ENCODE measurements around the gene ADGRV1.

ADGRV1 gene

DNA sequence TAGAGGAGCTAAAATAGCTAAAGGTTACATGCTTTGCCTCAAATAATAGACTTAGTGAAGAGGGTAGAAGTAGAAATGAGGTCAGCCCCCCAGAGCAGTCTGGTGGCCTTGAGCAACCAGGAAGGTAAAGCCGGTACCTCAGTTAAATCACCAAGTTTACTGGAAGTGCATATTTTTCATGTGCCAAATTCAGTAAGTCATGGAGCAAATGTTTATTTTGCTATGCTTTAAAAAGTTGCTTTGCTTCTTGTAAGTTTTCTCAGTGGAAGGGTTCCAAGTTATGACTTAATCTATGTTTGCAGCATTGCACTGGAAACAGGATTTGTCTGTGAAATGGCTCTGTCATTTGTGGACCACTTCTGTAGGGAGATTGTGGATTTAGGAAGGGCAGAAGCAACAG lies 567.9 kb downstream of the ADGRV1 start:
- no peak for FAIRE-seq
- DNase-seq (ENCODE audit: low spot score) = no peak

GRCh38 chr5:91126888-91127287 lies 568.3 kb downstream of the ADGRV1 start:
- DNase-seq (ENCODE audit: low spot score) (no peak), FAIRE-seq (no peak)

DNA sequence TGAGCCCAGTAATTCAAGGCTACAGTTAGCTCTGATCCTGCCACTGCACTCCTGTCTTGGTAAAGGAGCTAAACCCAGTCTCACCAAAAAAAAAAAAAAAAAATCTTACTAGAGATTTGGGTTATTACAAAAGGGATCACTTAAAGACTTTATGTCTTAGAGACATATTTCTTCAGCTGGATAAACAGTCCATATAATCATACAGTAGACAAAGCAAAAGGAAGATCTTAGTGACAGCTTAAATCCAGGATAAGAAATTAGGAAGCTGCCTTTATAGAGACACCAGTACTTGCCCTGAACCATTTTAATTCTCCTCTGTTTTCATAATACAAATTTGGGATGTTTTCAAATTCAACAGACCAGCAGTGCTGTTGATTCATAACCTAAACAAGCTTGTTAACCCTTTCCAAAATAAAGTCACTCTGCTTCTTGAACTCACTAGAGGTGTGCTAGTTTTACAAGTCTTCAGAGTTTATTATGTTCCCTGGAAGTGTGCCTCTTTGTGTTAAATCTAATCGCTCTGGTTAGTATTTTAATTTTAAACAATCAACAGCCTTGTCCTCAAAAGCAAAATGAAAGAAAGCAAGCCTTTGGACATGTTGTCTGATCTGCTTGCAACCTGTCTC lies 569.0 kb downstream of the ADGRV1 start:
- DNase-seq (ENCODE audit: low spot score) = no peak
- FAIRE-seq = no peak

GRCh38 chr5:91128604-91129003 lies 570.0 kb downstream of the ADGRV1 start:
- DNase-seq (ENCODE audit: low spot score) (no peak), FAIRE-seq (no peak)

DNA sequence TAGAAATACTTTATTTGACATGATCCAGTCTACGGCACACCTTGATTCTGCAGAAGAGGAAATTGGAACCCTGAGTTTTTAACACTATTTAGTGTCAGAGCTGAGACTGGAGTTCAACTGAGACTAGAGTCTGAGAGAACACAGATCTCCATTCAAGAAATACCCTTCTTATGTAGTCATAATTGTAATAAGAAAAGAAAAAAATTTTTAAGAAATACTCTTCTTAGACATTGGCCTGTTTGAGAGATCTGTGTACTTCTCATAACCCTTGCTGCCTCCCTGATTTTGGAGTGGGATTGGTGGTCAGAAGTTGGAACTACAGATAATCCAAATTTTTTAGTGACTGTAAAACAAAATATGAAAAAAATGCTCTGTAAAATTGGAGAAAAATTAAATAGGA lies 571.2 kb downstream of the ADGRV1 start:
- FAIRE-seq (no peak), DNase-seq (ENCODE audit: low spot score) (no peak)

- FAIRE-seq = no peak
- DNase-seq (ENCODE audit: low spot score) = no peak
These were observed 572.2 kb downstream of the ADGRV1 start for GRCh38 chr5:91130759-91131158.

DNA sequence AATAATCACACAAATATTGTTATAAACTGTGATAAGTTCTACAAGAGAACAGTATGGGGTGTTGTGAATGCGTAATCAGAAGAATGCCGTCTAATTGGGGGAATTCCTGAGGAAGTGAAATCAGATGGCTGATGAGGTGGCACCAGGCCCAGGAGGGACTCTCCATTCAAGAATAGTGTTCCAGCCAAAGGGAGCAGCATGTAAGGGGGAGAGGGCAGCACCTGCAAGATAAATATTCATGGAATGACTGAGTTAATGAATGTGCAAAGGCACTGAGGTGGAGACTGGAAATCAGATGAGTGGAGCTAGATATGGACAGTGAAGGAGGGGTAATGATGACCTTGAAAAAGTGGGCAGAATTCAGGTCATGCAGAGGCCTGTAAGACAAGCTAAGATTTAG lies 574.0 kb downstream of the ADGRV1 start:
- DNase-seq (ENCODE audit: low spot score) (no peak), FAIRE-seq (no peak)

- FAIRE-seq (no peak), DNase-seq (ENCODE audit: low spot score) (peak; percentile 12)
These were observed 574.6 kb downstream of the ADGRV1 start for GRCh38 chr5:91133183-91133582.

DNA sequence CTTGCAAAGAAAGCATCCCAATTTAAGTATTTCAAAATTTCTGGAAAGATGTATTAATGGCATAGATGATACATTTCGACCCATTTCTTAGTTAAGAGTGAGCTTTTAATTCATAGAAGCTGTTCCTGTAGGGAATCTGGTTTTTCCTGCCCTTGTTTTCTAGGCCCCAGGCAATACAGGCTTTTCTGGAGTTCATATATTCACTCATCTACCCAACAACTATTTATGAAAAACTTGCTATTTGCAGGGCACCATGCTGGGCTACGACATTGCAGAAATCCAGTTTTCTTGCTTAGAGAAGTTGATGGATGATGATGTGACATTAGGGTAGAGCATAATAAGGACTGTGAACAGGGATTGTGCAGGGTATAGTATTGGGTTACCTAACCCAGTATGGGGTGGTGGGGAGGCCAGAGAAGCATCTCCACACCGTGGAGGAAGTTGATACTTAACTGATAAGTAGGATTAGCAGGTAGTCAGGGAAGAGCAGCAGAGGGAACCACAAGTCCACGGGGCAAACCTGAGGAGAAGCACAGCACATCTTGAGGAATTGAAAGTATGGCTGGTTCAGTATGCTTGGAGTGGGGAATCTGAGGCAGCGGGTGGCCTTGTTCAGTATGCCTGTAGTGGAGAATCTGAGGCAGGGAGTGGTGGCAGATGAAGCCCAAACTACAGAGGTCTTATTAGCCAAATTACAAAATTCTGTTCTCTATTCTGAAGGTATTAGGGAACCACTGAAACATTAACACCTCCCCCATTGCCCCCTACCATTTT lies 577.1 kb downstream of the ADGRV1 start:
- FAIRE-seq (no peak), DNase-seq (ENCODE audit: low spot score) (no peak)

DNA sequence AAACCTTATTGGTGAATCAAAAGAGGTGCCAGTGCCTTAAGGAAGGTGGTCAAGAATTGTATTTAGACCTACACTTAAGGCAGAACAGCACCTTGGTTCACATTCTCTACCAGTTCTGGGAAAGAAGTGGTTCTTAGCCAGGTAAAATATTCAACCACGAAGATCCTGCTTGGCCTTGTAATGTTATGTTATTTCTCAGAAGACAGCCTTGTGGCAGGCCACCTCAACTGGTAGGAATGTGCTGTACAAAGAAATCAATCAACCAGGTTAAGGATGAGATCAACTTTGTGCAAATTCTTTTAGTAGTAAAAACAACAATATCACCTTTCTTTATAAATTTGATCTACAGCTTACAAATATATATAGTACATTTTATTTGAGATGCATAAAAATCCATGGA lies 577.7 kb downstream of the ADGRV1 start:
- FAIRE-seq (peak; percentile 92), DNase-seq (ENCODE audit: low spot score) (peak; percentile 72)

GRCh38 chr5:91137647-91138046 lies 579.0 kb downstream of the ADGRV1 start:
- FAIRE-seq = no peak
- no peak for DNase-seq (ENCODE audit: low spot score)

- DNase-seq (ENCODE audit: low spot score) (no peak), FAIRE-seq (no peak)
These were observed 581.1 kb downstream of the ADGRV1 start for GRCh38 chr5:91139572-91140200.

- no peak for FAIRE-seq
These were observed 582.1 kb downstream of the ADGRV1 start for GRCh38 chr5:91140657-91141056.

GRCh38 chr5:91141642-91142041 lies 583.0 kb downstream of the ADGRV1 start:
- FAIRE-seq (no peak), DNase-seq (ENCODE audit: low spot score) (no peak)

More at GRCh38 chr5:91140657-91141056, 582.1 kb downstream of the ADGRV1 start:
- DNase-seq (ENCODE audit: low spot score) = no peak

DNA sequence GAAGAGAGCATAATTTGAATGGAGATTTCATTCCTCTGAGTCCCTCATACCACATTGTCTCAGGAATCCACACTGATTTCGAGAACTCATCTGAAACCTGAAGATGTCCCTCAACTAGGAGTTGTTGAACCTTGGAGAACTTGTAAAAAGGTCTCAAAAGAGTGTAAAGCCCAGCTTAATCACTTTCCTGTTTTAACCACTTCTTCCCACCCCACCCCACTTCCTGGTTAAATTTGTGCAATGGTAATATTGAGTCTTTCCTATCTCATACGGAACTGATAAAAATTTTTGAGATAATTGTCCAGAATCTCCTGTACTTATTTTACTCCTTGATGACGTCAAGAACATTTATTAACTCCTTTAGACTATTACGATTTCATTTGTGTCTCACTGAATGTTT lies 583.8 kb downstream of the ADGRV1 start:
- DNase-seq (ENCODE audit: low spot score) (no peak), FAIRE-seq (no peak)

GRCh38 chr5:91142819-91143218 lies 584.2 kb downstream of the ADGRV1 start:
- FAIRE-seq (no peak), DNase-seq (ENCODE audit: low spot score) (no peak)

DNA sequence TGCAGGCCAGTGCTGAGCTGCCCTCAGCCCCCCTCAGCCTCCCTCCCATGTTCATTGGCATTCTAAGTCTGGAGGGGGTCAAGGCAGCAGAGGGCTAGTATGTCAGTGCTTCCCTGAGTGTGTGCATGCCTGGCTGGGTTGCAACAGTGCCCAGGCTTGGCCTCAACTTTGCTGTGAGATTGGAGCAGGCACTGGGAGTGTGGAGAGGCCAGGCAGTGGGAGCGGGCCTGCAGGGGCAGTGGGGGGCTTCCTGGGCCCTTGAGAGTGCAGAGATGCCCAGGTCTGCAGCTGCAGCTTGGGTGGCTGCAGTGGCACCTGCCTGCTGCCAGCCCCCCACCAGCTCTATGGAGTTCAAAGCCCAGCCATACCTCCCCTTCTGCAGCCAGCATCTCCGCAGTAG lies 585.2 kb downstream of the ADGRV1 start:
- FAIRE-seq = no peak
- no peak for DNase-seq (ENCODE audit: low spot score)

DNA sequence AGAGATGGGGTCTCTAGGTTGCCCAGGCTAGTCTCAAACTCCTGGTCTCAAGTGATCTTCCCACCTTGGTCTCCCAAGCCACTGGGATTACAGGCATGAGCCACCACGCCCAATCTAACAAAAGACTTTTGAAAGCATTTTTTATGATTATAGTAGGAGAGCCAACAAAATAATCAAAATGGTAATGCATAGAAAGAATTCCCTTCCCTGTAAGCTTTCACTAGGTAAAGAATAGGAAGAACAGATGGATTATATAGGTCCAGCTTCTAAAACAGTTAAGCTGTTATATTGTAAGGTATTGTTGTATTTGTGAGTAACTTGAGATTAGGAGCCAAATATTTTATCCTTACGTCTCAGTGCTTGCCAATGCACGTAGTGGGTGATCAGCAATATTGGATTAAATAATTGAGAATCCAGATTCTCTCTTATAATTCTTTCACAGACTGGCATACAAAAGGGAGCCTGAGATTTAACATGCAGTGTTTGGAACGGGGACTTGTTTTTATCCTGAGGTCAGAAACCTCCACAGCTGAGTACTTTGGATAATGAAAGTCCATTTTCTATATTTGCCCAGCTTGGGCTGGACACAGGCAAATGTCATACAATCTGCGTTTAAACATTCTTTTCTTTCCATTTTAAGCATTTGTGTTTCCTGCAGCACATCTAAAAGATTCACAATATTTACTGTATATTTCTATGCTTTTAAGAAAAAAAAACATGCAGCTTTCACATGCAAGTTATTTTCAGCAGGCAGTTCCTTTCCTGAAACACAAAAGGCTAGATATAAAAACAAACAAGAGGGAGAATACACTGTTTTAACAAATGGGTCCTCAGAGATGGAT lies 586.1 kb downstream of the ADGRV1 start:
- FAIRE-seq (no peak), DNase-seq (ENCODE audit: low spot score) (no peak)

- FAIRE-seq (no peak), DNase-seq (ENCODE audit: low spot score) (no peak)
These were observed 586.7 kb downstream of the ADGRV1 start for GRCh38 chr5:91145333-91145620.

DNA sequence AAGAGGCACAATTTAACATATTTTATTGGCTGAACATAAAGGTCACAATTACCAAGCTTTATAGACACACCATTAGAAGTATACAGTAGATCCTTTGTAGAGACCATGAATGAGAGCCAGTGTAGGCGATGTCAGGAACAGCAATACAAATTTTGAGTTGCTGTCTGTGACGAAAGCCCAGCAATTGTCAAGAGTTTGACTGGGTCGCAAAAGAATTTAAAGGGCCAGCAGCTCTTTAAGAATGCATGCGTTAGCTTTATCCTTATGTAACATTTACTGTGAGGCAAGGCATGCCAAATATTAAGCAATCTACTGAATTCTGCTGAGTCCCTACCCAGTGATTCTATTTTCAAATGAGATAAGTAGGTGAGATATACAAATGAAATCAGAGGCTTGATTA lies 587.6 kb downstream of the ADGRV1 start:
- no peak for DNase-seq (ENCODE audit: low spot score)
- FAIRE-seq = no peak

- DNase-seq (ENCODE audit: low spot score) (no peak), FAIRE-seq (no peak)
These were observed 588.5 kb downstream of the ADGRV1 start for GRCh38 chr5:91146905-91147600.

All from RCC 7860 (cell line).